Vagina (tissue), 2 donors: ENCODE data around the gene TMEM91.

Source experiments
- POLR2A ChIP-seq, 2 donors: fragments of 450-650 bp; IDR thresholded peaks; one replicate each; pipeline ENCODE4 v1.6.1; 2017; ENCODE audit warnings: antibody characterized with exemption in 2 of 2, mild to moderate bottlenecking in 2 of 2, moderate library complexity in 2 of 2
- POLR2AphosphoS5 ChIP-seq, 2 donors: sonication (generic); formaldehyde crosslinking; IDR thresholded peaks; one replicate each; pipeline ENCODE4 v1.9.0; 2017; ENCODE audit warnings: antibody characterized with exemption in 2 of 2, mild to moderate bottlenecking in 2 of 2, low read depth in 1 of 2; ENCODE audit not compliant: insufficient read depth in 1 of 2
- TF ChIP-seq, protein P1 (sequence below), 3 experiments: fragments of 450-650 bp in 2 of 3; fragments of 200-600 bp in 1 of 3; sonication (generic) in 1 of 3; IDR thresholded peaks; one replicate each; pipeline ENCODE4 v1.5.1; 2017 to 2019; ENCODE audit warnings: antibody characterized with exemption in 3 of 3, mild to moderate bottlenecking in 2 of 3, moderate library complexity in 2 of 3

GRCh38 chr19:41402010-41402409, 25.7 kb downstream of the TMEM91 start:
- TF ChIP-seq, protein P1, sequence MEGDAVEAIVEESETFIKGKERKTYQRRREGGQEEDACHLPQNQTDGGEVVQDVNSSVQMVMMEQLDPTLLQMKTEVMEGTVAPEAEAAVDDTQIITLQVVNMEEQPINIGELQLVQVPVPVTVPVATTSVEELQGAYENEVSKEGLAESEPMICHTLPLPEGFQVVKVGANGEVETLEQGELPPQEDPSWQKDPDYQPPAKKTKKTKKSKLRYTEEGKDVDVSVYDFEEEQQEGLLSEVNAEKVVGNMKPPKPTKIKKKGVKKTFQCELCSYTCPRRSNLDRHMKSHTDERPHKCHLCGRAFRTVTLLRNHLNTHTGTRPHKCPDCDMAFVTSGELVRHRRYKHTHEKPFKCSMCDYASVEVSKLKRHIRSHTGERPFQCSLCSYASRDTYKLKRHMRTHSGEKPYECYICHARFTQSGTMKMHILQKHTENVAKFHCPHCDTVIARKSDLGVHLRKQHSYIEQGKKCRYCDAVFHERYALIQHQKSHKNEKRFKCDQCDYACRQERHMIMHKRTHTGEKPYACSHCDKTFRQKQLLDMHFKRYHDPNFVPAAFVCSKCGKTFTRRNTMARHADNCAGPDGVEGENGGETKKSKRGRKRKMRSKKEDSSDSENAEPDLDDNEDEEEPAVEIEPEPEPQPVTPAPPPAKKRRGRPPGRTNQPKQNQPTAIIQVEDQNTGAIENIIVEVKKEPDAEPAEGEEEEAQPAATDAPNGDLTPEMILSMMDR (IDR thresholded peaks at IDR 0.05) = no peak
- TF ChIP-seq POLR2A (IDR thresholded peaks at IDR 0.05) (no peak), POLR2AphosphoS5 (IDR thresholded peaks at IDR 0.05; ENCODE audit: insufficient read depth in 1 of 2, low read depth in 1 of 2) (no peak)
